Smooth muscle cell (in vitro differentiated cells): ENCODE data around the gene TBCEL. TPM values are rescaled to one million over a fixed set of nuclear protein-coding genes. Genes with fewer than 3 reads are reported as not detected.

Source experiments
- DNase-seq: peaks from one replicate; lab custom pipeline; 2025; ENCODE audit not compliant: unreplicated experiment; lab: John Stamatoyannopoulos, UW
- H2AFZ ChIP-seq: fragments of 200-600 bp; sonication (generic); 2 replicates; pipeline ENCODE4 v1.6.0; 2016; ENCODE audit warnings: antibody characterized with exemption, low read depth, mild to moderate bottlenecking
- H3F3A ChIP-seq: fragments of 200-600 bp; sonication (generic); 2 replicates; pipeline ENCODE4 v1.6.0; 2017; ENCODE audit warnings: antibody characterized with exemption, low read depth
- H3K27ac ChIP-seq: fragments of 200-600 bp; sonication (generic); 2 replicates; pipeline ENCODE4 v1.5.1; 2016; ENCODE audit warnings: low read depth, mild to moderate bottlenecking
- H3K27me3 ChIP-seq: fragments of 200-600 bp; sonication (generic); 2 replicates; pipeline ENCODE4 v1.6.1; 2016; ENCODE audit warnings: low read depth, mild to moderate bottlenecking
- H3K36me3 ChIP-seq: fragments of 200-600 bp; sonication (generic); 2 replicates; pipeline ENCODE4 v1.5.1; 2016; ENCODE audit warnings: low read depth
- H3K4me1 ChIP-seq: fragments of 200-600 bp; sonication (generic); 2 replicates; pipeline ENCODE4 v1.5.1; 2016; ENCODE audit warnings: low read depth
- H3K4me2 ChIP-seq: fragments of 200-600 bp; sonication (generic); 2 replicates; pipeline ENCODE4 v1.6.0; 2016; ENCODE audit warnings: mild to moderate bottlenecking
- H3K4me3 ChIP-seq: fragments of 200-600 bp; sonication (generic); 2 replicates; pipeline ENCODE4 v1.5.1; 2016; ENCODE audit warnings: mild to moderate bottlenecking
- H3K79me2 ChIP-seq: fragments of 200-600 bp; sonication (generic); 2 replicates; pipeline ENCODE4 v1.6.0; 2016; ENCODE audit warnings: low read depth, mild to moderate bottlenecking
- H3K9ac ChIP-seq: fragments of 200-600 bp; sonication (generic); 2 replicates; pipeline ENCODE4 v1.6.0; 2016; ENCODE audit warnings: low read depth
- H3K9me3 ChIP-seq: fragments of 200-600 bp; sonication (generic); replicated peaks from 2 replicates; pipeline ENCODE4 v1.5.1; 2016; ENCODE audit warnings: low read depth
- H4K20me1 ChIP-seq: fragments of 200-600 bp; sonication (generic); 2 replicates; pipeline ENCODE4 v1.6.0; 2016; ENCODE audit warnings: low read depth
- CTCF ChIP-seq: fragments of 200-600 bp; sonication (generic); IDR thresholded peaks from 2 replicates; pipeline ENCODE4 v1.5.1; 2017; ENCODE audit warnings: borderline replicate concordance, mild to moderate bottlenecking, antibody characterized with exemption; ENCODE audit not compliant: insufficient read depth, poor library complexity, severe bottlenecking
- WGBS: methylation state at CpG from one replicate; pipeline ENCODE4 v1.1.7; 2016; ENCODE audit warnings: low lambda C conversion rate; 5-methylcytosine and 5-hydroxymethylcytosine counted together
- polyA plus RNA-seq: library from polyadenylated mRNA; unstranded; fragments of >200 nt; fragmentation: Nextera tagmentation; extraction: Ambion mirVana; gene quantifications from 2 replicates; pipeline ENCODE4 v1.2.1, GENCODE V29; 2016
- total RNA-seq: library from RNA; depleted of rRNA; stranded (reverse); fragments of >200 nt; gene quantifications from 2 replicates; pipeline ENCODE4 v1.2.3, GENCODE V29; 2014

The TBCEL gene
- total and polyA plus RNA-seq, 2 experiments from 2014 or later: 9.6 to 16.0 TPM

GRCh38 chr11:121033635-121034034 lies 9.7 kb downstream of the TBCEL start:
- Histone ChIP-seq H3K36me3 (no peaks in the 10 kb centered on the region), H4K20me1 (peaks cover 84% of the 10 kb centered on the region), H3K9me3 (no peaks in the 10 kb centered on the region), H3K9ac (no peak overlapping the region), H3K4me2 (no peak overlapping the region), H3F3A (peaks cover 8% of the 10 kb centered on the region), H3K27ac (no peak overlapping the region), H3K27me3 (no peaks in the 10 kb centered on the region), H2AFZ (no peak overlapping the region), H3K4me3 (no peak overlapping the region), H3K79me2 (peaks cover 24% of the 10 kb centered on the region), H3K4me1 (peaks cover 5% of the 10 kb centered on the region)
- TF ChIP-seq CTCF: no peak
- no peak for DNase-seq
- 96% methylated on average over 4 of the region's 4 CpGs for WGBS

- H3K4me2 ChIP-seq: peak overlapping the region; percentile 75
- peak overlapping the region; percentile 88 for H3K27ac ChIP-seq
- 20% methylated on average over 4 of the region's 4 CpGs for WGBS
- H3K79me2 ChIP-seq: peaks cover 39% of the 10 kb centered on the region
- peaks cover 8% of the 10 kb centered on the region for H3F3A ChIP-seq
- H3K27me3 ChIP-seq: no peaks in the 10 kb centered on the region
- no peaks in the 10 kb centered on the region for H3K36me3 ChIP-seq
- TF ChIP-seq CTCF: no peak
- DNase-seq: no peak
- peaks cover 16% of the 10 kb centered on the region for H3K4me1 ChIP-seq
- no peak overlapping the region for H3K4me3 ChIP-seq
- H3K9ac ChIP-seq: no peak overlapping the region
- no peaks in the 10 kb centered on the region for H3K9me3 ChIP-seq
- peaks cover 82% of the 10 kb centered on the region for H4K20me1 ChIP-seq
- H2AFZ ChIP-seq: no peak overlapping the region
Measured at GRCh38 chr11:121035169-121035755, 11.4 kb downstream of the TBCEL start.

GRCh38 chr11:121035780-121036179 lies 11.9 kb downstream of the TBCEL start:
- Histone ChIP-seq H3K27ac (peak overlapping the region; percentile 88), H3K79me2 (peaks cover 44% of the 10 kb centered on the region)
- DNase-seq: no peak

More at GRCh38 chr11:121035780-121036179, 11.9 kb downstream of the TBCEL start:
- no peaks in the 10 kb centered on the region for H3K9me3 ChIP-seq
- peak overlapping the region; percentile 19 for H3K4me3 ChIP-seq
- H3K9ac ChIP-seq: peak overlapping the region; percentile 63
- H3K27me3 ChIP-seq: no peaks in the 10 kb centered on the region
- TF ChIP-seq CTCF: no peak
- H2AFZ ChIP-seq: peak overlapping the region; percentile 27
- no peaks in the 10 kb centered on the region for H3K36me3 ChIP-seq
- peaks cover 16% of the 10 kb centered on the region for H3K4me1 ChIP-seq
- H3K4me2 ChIP-seq: peak overlapping the region; percentile 75
- WGBS: 1% methylated on average over 3 of the region's 3 CpGs
- H3F3A ChIP-seq: peaks cover 8% of the 10 kb centered on the region
- peaks cover 83% of the 10 kb centered on the region for H4K20me1 ChIP-seq
